Body of pancreas (tissue), 4 donors: ENCODE data around the gene RAB17.

Source experiments
- POLR2A ChIP-seq, 3 donors: fragments of 450-650 bp; IDR thresholded peaks; one replicate each; pipeline ENCODE4 v1.6.1; 2016; ENCODE audit warnings: antibody characterized with exemption in 3 of 3, mild to moderate bottlenecking in 2 of 3
- TF ChIP-seq, protein P1 (sequence below), 7 experiments: fragments of 450-650 bp in 4 of 7; fragments of 200-600 bp in 3 of 7; sonication (generic) in 3 of 7; IDR thresholded peaks; one replicate each; pipeline ENCODE4 v1.5.1; 2016 to 2019; ENCODE audit warnings: antibody characterized with exemption in 7 of 7

DNA sequence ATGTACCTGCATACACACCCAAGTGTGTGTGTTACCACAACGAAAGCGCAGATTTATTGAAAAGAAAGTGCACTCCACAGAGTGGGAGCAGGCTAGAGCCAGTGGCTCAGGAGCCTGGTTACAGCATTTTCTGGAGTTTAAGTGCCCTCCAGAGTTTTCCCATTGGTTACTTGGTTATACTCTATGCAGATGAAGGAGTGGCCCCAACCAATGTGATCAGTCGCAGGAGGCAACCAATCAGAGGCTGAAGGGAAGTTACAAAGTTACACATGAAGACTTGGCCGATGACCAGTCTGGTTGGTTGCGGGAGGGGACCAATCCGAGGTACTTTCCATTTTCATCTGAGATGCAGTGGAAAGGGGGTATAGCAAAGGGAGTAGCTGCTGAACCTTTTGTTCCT lies 37.6 kb downstream of the RAB17 start:
- TF ChIP-seq, protein P1, sequence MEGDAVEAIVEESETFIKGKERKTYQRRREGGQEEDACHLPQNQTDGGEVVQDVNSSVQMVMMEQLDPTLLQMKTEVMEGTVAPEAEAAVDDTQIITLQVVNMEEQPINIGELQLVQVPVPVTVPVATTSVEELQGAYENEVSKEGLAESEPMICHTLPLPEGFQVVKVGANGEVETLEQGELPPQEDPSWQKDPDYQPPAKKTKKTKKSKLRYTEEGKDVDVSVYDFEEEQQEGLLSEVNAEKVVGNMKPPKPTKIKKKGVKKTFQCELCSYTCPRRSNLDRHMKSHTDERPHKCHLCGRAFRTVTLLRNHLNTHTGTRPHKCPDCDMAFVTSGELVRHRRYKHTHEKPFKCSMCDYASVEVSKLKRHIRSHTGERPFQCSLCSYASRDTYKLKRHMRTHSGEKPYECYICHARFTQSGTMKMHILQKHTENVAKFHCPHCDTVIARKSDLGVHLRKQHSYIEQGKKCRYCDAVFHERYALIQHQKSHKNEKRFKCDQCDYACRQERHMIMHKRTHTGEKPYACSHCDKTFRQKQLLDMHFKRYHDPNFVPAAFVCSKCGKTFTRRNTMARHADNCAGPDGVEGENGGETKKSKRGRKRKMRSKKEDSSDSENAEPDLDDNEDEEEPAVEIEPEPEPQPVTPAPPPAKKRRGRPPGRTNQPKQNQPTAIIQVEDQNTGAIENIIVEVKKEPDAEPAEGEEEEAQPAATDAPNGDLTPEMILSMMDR (IDR thresholded peaks at IDR 0.05): no peak
- no peak for TF ChIP-seq POLR2A (IDR thresholded peaks at IDR 0.05)
